Activated naive CD8-positive, alpha-beta T cell treated with anti-CD3 and anti-CD28 coated beads, Interleukin-2, amount 50 U/mL, for 16 hours (primary cell): Measurements from ENCODE around the gene CD226.
"Not testable (repeated sequence)": the region's sequence is repeated elsewhere in the genome, so short reads cannot be mapped to it uniquely, and the experiment has no call there.

Experiments
- DNase-seq: peaks from one replicate; pipeline ENCODE4 v3.0.0-alpha.2; 2020; ENCODE audit warnings: low read depth, low spot score

The CD226 gene

GRCh38 chr18:69908838-69909237, 38.8 kb downstream of the CD226 start:
- DNase-seq, result no peak

- DNase-seq, result no peak
Measured at GRCh38 chr18:69906765-69907164, 40.9 kb downstream of the CD226 start.

DNA sequence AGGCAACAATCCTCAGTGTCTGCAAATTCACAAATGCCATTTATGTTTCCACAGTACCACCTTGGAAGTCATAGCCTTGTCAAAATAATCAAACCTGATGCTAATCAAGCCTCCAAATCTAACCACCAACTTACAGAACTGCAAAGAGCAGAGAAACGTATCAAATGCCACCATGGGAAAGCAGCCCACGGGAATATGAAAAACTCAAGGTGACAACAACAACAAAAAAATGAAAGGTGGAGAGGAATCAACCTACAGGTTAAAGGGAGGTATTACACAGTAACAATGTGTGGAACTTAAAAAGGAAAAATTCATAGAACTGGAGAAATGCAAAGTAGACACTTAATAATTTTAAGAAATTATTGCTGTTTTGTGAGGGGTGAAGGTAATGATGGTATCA, 46.7 kb downstream of the CD226 start:
- no peak for DNase-seq

GRCh38 chr18:69899154-69899923, 48.3 kb downstream of the CD226 start:
- DNase-seq, result not testable (repeated sequence)

DNA sequence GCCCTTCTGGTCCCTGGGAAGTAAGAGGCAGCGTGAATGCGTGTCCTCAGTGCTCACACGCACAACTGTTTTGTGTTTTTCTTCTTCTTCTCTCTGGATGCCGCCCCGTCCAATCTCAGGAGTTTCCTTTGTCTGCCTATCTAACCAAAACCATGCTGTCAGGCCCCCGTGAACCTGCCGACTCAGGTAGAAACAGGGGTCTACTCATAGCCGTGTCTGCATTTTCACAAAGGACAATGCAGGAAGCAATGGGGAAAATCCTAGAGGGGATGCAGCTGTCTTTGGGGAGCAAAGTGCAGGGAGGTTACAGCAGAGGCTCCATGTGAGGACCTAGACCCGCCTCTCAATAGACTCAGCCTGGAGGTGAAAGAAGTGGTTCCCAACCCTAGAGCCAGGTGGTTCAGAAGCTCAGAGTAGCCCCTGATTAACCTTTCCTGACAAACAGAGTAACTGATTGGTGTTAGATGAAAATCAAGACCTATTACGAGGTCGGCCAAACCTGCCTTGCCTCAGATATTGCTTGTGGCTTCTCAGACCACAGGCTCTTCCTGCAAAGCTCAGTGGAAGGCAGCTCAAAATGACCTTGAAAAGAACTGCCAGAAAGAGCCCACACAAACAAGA, 49.3 kb downstream of the CD226 start:
- DNase-seq, result no peak

GRCh38 chr18:69897397-69898108, 50.1 kb downstream of the CD226 start:
- DNase-seq, result no peak

DNA sequence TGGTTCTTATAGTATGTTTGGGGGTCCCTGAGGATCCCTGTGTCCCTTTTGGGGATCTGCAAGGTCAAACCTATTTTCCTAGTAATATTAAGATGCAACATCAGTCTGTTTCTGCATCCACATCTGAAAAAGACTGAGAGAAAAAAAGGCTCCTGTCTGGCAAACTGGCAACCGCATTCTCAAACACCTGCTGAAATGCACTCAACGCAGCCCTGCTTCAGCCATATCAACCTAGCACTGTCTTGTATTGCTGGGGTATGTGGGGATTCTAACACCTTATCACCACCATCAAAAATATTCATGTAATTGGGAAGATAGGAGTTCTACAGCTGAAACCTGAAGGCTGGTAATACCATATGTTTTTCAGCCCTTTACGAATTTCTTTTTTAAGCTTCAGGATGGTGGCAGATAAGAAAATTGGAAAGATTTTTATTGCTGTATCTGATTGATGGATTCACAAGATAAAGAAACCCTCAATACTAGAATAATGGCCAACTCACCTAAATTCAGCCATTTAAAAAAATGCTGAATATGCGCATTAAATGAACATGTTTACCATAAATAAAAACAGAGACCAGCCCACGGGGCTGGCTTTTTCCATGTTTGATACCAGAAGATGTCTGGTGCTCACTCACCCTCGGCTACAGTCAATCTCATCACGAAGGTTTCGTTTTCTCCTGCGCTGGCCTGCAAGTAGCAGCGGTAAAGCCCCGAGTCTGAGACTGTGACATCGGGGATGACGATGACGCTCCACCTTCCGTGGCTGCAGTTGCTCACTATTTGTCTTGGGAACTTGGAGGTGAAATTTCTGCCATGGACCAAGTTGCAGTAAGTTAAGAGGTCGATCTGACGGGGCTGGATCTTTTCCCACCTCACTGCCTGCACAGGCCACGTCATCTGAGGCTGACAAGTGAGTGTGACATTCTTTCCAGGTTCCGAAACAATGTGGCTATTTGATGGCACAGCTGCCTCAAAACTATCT, 52.3 kb downstream of the CD226 start:
- no peak for DNase-seq

GRCh38 chr18:69894467-69894866, 53.2 kb downstream of the CD226 start:
- DNase-seq, result no peak

DNA sequence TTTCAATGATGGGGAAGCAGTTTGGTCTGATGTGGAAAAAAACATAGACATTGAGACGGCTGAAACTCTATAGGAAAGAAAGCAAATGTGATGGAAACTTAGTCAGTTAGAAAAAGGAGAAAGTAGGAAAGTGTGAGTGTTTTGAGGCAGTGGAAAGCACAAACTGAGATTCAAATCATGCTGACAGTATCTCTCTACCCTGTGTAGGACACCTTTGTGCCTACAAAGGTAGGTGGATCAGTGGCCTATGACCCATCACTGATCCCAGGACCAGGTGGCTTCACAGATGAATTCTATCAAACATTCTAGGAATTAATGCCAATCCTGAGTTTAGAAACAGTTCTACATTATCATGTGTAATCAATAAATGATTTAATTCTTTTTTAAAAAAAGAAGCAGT, 57.1 kb downstream of the CD226 start:
- DNase-seq, result no peak

- no peak for DNase-seq
Measured at GRCh38 chr18:69889009-69889408, 58.7 kb downstream of the CD226 start.

- no peak for DNase-seq
Measured at GRCh38 chr18:69887256-69887655, 60.4 kb downstream of the CD226 start.

DNA sequence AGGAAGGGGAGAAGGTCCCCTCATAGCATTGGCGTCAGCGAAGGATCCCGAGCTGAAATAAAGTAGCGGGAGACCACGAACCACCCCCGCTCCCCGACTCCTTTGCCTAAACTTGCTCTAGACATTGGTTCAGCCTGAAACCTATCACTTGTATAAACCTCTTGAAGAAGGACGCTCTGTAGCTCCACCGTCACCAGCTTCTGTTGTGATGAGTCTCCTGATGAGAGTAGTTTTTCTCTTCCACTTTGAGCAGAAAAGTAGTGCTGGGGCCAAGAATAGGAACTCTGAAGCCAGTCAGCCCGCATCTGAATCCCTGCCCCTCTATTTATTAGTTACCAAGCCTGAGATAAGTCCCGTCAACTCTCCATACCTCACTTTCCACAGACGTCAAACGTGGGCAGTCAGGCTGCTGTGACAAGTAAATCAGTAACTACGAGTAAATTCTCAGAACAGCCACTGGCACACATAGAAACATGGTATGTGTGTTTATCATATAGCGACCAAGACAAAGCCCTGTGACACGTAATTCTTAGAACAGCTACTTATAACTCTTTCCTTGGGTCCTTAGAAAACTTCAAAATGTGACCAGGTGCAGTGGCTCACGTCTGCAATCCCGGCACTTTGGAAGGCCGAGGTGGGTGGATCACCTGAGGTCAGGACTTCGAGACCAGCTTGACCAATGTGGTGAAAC, 61.7 kb downstream of the CD226 start:
- DNase-seq, result no peak

- DNase-seq, result no peak
Measured at GRCh38 chr18:69885355-69885754, 62.3 kb downstream of the CD226 start.

DNA sequence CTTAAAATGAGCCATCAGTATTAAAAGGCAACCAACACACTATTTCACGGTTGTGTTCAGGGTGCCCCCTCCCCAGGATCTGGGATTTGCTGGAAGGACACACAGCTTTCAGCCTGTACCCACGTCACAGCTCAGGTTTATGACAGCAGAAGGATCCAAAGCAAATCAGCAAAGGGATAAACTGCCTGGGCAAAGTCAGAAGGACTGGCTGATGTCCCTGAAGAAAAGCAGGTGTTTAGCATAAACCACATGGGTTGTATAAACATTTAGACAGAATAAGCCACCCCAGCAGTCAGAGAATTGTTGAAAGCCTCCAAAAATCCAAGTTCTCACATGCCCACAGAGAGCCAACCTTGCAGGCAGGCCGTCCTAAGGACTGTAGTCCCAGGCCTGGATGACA, 63.9 kb downstream of the CD226 start:
- no peak for DNase-seq

DNA sequence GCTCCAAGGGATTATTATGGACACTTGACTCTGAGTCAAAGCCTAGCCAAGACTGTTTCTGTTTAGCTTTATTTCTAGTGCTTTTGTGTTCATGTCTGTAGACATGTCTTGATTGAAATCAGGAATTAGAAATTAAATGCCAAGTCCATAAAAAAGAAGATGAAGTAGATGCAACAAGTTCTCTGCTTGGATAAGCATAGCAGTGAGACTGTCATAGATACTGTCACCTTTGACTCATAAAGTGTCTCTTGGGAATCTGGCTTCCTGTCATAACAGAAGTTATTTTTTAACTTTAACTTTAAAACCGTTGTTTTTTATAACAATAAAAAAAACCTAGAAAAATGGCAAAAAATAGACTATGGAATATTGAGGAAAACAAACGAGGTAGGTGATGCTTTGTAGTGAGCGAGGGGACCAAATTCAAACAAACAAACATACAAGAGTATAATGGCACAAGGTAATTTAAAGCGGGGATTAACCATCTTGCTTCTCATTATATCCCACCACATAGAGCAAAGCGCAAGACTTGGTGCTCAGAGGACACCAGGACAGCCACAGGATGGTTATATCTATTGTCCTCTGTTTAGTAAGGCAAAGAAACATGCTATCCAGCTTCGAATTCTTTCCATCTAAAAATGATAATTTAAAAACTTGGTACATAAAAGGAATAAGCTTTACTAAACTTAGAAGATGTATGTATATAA, 64.6 kb downstream of the CD226 start:
- no peak for DNase-seq

- no peak for DNase-seq
Measured at GRCh38 chr18:69880083-69880482, 67.6 kb downstream of the CD226 start.

DNA sequence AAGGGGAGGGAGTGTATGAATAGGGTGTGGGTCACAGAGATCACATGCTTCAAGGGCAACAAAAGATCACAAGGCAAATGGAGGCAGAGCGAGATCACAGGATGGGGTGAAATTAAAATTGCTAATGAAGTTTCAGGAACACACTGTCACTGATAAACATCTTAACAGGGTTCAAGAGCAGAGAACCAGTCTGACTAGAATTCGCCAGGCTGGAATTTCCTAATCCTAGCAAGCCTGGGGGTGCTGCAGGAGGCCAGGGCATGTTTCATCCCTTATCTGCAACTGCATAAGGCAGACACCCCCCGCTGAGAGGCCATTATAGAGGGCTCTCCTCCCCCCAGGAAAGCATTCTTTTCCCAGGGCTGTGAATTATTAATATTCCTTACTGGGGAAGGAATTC, 68.6 kb downstream of the CD226 start:
- DNase-seq, result not testable (repeated sequence)

DNA sequence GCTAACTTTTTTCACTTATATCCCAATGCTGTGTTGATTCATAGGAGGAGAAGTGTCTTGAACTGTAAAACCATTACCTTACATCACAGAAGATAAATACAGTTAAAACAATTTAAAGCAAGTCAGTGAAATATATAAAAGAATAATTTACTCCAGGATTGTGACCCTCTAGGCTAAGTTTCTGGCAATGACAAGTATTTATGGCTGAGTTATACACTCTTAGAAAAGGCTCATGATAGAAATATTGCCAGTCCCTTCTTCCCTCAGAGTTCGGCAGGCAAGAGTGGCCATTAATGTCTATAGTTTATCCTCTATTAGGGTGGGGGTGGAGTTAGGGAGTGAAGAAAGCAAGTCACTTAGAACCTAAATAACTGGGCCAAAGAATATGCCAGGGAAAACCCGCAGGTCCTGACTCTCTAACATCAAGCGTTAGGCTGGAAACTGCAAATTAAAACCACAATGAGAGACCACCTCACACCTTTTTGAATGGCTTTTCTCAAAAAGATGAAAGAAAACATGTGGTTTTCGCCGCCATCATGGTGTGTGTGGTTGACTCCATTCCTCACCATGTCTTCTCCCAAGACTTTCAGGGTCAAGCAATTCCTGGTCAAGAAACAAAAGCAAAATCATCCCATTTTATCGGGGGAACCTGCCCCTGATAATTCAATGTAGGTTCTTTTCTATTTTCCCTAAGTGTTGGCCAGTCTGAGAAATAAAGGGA, 69.3 kb downstream of the CD226 start:
- no peak for DNase-seq

GRCh38 chr18:69876490-69876889, 71.2 kb downstream of the CD226 start:
- no peak for DNase-seq

GRCh38 chr18:69874058-69874457, 73.6 kb downstream of the CD226 start:
- DNase-seq, result no peak
